ENCODE measurements around the gene CEP170B.
A peak's percentile ranks its signal among the peaks of the same experiment; 100 is the strongest.

DNA sequence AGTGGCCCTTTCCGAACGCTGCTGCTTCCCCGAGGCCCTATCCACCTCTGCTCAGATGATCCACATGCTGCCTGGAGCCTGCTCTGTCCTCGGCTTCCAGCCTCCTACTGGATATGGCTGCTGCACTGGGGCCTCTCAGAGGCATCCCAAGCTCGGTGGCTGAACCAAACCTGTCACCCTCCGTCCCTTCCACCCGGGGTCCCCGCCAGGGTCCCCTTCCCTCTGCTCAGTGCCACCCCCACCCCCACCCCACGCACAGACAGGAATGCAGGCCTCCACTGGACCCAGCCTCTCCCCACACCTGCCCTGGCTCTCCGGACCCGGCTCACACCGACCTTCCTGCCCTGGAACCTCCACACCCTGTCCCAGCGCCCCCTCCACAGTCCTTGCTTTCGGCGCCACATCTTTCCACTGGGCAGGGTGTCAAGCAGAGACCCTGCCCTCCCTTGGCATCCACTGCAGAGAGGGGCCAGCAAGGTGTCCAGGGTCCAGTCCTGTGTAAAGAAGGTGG, 6.1 kb downstream of the CEP170B start:
- TF ChIP-seq, protein P1, sequence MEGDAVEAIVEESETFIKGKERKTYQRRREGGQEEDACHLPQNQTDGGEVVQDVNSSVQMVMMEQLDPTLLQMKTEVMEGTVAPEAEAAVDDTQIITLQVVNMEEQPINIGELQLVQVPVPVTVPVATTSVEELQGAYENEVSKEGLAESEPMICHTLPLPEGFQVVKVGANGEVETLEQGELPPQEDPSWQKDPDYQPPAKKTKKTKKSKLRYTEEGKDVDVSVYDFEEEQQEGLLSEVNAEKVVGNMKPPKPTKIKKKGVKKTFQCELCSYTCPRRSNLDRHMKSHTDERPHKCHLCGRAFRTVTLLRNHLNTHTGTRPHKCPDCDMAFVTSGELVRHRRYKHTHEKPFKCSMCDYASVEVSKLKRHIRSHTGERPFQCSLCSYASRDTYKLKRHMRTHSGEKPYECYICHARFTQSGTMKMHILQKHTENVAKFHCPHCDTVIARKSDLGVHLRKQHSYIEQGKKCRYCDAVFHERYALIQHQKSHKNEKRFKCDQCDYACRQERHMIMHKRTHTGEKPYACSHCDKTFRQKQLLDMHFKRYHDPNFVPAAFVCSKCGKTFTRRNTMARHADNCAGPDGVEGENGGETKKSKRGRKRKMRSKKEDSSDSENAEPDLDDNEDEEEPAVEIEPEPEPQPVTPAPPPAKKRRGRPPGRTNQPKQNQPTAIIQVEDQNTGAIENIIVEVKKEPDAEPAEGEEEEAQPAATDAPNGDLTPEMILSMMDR (IDR thresholded peaks at IDR 0.05): peak; percentile 8; the same call in 1 of the 3 replicates
- TF ChIP-seq POLR2A (IDR thresholded peaks at IDR 0.05; ENCODE audit: low read length) (no peak), CHD2 (IDR thresholded peaks at IDR 0.05; ENCODE audit: low read length, partially characterized antibody) (no peak)
